KMS-11 (cell line): Measurements from ENCODE around the gene PHACTR3.

Experiments used
- H2AFZ ChIP-seq: fragments of 200-600 bp; sonication (generic); 2 replicates; pipeline ENCODE4 v1.6.1; 2016; ENCODE audit warnings: antibody characterized with exemption, mixed run types, low read depth
- H3K27ac ChIP-seq: fragments of 200-600 bp; sonication (generic); 2 replicates; pipeline ENCODE4 v1.6.1; 2016; ENCODE audit warnings: mild to moderate bottlenecking, mixed run types
- H3K27me3 ChIP-seq: fragments of 200-600 bp; sonication (generic); 2 replicates; pipeline ENCODE4 v1.6.1; 2017; ENCODE audit warnings: mild to moderate bottlenecking, low read depth, mixed run types, moderate library complexity; ENCODE audit not compliant: insufficient read depth
- H3K36me3 ChIP-seq: fragments of 200-600 bp; sonication (generic); 2 replicates; pipeline ENCODE4 v1.6.1; 2017; ENCODE audit warnings: mild to moderate bottlenecking, mixed run types; ENCODE audit not compliant: insufficient read depth
- H3K4me1 ChIP-seq: fragments of 200-600 bp; sonication (generic); 2 replicates; pipeline ENCODE4 v1.6.1; 2016; ENCODE audit warnings: mild to moderate bottlenecking, low read depth, mixed run types; ENCODE audit not compliant: poor library complexity, severe bottlenecking
- H3K4me2 ChIP-seq: fragments of 200-600 bp; sonication (generic); 2 replicates; pipeline ENCODE4 v1.7.0; 2016; ENCODE audit warnings: mild to moderate bottlenecking, mixed run types
- H3K4me3 ChIP-seq: fragments of 200-600 bp; sonication (generic); IDR thresholded peaks from 2 replicates; pipeline ENCODE4 v1.6.1; 2017; ENCODE audit warnings: low read depth, low read length, mixed read lengths; ENCODE audit not compliant: insufficient read depth
- H3K79me2 ChIP-seq: fragments of 200-600 bp; sonication (generic); 2 replicates; pipeline ENCODE4 v1.6.1; 2016; ENCODE audit warnings: low read depth, mixed run types; ENCODE audit not compliant: insufficient read depth
- H3K9ac ChIP-seq: fragments of 200-600 bp; sonication (generic); 2 replicates; pipeline ENCODE4 v1.6.1; 2016; ENCODE audit warnings: mild to moderate bottlenecking, mixed run types
- H4K20me1 ChIP-seq: fragments of 200-600 bp; sonication (generic); 2 replicates; pipeline ENCODE4 v1.6.1; 2016; ENCODE audit warnings: mild to moderate bottlenecking, mixed run types; ENCODE audit not compliant: insufficient read depth
- CTCF ChIP-seq: fragments of 200-600 bp; sonication (generic); conservative IDR thresholded peaks from 2 replicates; pipeline ENCODE4 v1.6.1; 2017; ENCODE audit warnings: low read depth, mild to moderate bottlenecking, antibody characterized with exemption, low read length, moderate library complexity, mixed read lengths

Gene PHACTR3

GRCh38 chr20:59831916-59832270 lies 227.6 kb downstream of the PHACTR3 start:
- H3K4me2 ChIP-seq = no peak overlapping the region
- H3K9ac ChIP-seq = no peak overlapping the region
- H2AFZ ChIP-seq = no peak overlapping the region
- H4K20me1 ChIP-seq = no peaks in the 10 kb centered on the region
- no peak for TF ChIP-seq CTCF
- no peaks in the 10 kb centered on the region for H3K4me1 ChIP-seq
- H3K4me3 ChIP-seq = no peak overlapping the region
- no peak overlapping the region for H3K27ac ChIP-seq
- H3K36me3 ChIP-seq = no peaks in the 10 kb centered on the region
- no peaks in the 10 kb centered on the region; the same call in 1 of the 2 replicates for H3K27me3 ChIP-seq
- no peaks in the 10 kb centered on the region for H3K79me2 ChIP-seq

- H3K27ac ChIP-seq = no peak overlapping the region
- H3K4me2 ChIP-seq = no peak overlapping the region
- no peak overlapping the region for H3K9ac ChIP-seq
- H4K20me1 ChIP-seq = no peaks in the 10 kb centered on the region
- no peak overlapping the region for H2AFZ ChIP-seq
- TF ChIP-seq CTCF = no peak
- no peaks in the 10 kb centered on the region for H3K79me2 ChIP-seq
- no peak overlapping the region for H3K4me3 ChIP-seq
- H3K4me1 ChIP-seq = no peaks in the 10 kb centered on the region
- no peaks in the 10 kb centered on the region; the same call in 1 of the 2 replicates for H3K27me3 ChIP-seq
- no peaks in the 10 kb centered on the region for H3K36me3 ChIP-seq
Measured at GRCh38 chr20:59832406-59833363, 228.3 kb downstream of the PHACTR3 start.

GRCh38 chr20:59835057-59835447 lies 230.7 kb downstream of the PHACTR3 start:
- Histone ChIP-seq H3K9ac (no peak overlapping the region), H3K27ac (no peak overlapping the region), H2AFZ (no peak overlapping the region), H3K4me3 (no peak overlapping the region), H3K27me3 (no peaks in the 10 kb centered on the region; the same call in 1 of the 2 replicates), H3K36me3 (no peaks in the 10 kb centered on the region), H3K79me2 (no peaks in the 10 kb centered on the region), H3K4me2 (no peak overlapping the region), H4K20me1 (no peaks in the 10 kb centered on the region), H3K4me1 (no peaks in the 10 kb centered on the region)
- no peak for TF ChIP-seq CTCF

- no peak overlapping the region for H3K4me2 ChIP-seq
- no peaks in the 10 kb centered on the region for H3K79me2 ChIP-seq
- H3K27ac ChIP-seq = no peak overlapping the region
- H3K9ac ChIP-seq = no peak overlapping the region
- no peaks in the 10 kb centered on the region for H4K20me1 ChIP-seq
- H3K27me3 ChIP-seq = no peaks in the 10 kb centered on the region
- H3K4me3 ChIP-seq = no peak overlapping the region
- no peaks in the 10 kb centered on the region for H3K36me3 ChIP-seq
- no peak overlapping the region for H2AFZ ChIP-seq
- H3K4me1 ChIP-seq = no peaks in the 10 kb centered on the region
- no peak for TF ChIP-seq CTCF
Measured at GRCh38 chr20:59835448-59836395, 231.4 kb downstream of the PHACTR3 start.
